ENCODE results near the gene DHRSX. TPM values are rescaled to one million over a fixed set of nuclear protein-coding genes. Genes with fewer than 3 reads are reported as not detected.
"Not testable (repeated sequence)": the region's sequence is repeated elsewhere in the genome, so short reads cannot be mapped to it uniquely, and the experiment has no call there.

DHRSX gene
- total RNA-seq, 1 donor from 2014 or later, result 29.9 TPM

DNA sequence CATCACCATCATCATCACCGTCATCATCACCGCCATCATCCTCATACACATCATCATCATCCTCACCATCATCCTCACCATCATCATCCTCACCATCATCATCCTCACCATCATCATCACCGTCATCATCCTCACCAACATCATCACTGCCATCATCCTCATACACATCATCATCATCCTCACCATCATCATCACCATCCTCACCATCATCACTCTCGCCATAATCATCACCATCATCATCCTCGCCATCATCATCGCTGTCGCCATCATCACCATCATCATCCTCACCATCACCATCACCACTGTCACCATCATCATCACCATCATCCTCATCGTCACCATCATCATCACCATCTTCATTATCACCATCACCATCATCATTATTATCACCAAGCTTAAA is 19.8 kb upstream of the DHRSX start:
- no peak for DNase-seq (ENCODE audit: low read depth)

DNA sequence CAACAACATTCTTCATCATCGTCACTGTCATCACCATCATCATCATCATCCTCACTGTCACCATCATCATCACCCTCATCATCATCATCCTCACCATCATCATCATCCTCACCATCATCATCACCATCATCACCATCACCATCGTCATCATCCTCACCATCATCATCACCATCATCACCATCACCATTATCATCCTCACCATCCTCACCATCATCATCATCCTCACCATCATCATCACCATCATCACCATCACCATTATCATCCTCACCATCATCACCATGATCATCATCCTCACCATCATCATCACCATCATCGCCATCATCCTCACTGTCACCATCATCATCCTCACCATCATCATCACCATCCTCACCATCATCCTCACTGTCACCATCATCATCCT is 18.9 kb upstream of the DHRSX start:
- not testable (repeated sequence) for DNase-seq (ENCODE audit: low read depth)

DNA sequence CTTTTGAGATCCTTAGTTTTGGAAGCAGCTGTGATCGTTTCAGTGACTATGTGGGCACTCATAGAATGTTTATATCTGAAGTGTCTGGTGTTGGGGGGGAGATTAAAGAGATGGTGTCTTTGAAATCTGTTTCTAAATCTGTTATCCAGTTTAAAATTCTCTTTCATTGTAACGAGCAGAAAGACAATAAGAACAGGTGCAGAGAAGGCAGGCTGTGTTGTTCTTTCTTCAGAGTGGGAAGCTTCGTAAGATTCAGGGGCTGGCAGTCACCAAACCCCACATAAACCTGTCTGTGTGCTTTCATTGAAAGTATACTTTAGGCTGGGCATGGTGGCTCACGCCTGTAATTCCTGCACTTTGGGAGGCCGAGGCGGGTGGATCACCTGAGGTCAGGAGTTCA is 16.3 kb upstream of the DHRSX start:
- no peak for DNase-seq (ENCODE audit: low read depth)

DNA sequence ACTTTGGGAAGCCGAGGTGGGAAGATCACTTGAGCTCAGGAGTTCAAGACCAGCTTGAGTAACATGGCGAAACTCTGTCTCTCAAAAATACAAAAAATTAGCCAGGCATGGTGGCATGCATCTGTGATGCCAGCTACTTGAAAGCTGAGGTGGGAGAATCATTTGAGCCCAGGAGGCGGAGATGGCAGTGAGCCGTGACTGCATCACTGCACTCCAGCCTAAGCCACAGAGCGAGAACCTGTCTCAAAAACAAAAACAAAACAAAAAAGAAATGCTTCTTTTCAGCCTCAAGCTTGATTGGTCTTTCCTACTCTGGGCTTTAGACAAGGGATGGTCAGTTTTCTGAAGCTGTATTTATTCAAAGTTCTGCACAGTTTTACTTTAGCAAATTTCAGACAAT is 15.8 kb upstream of the DHRSX start:
- DNase-seq (ENCODE audit: low read depth), result peak; percentile 38

DNA sequence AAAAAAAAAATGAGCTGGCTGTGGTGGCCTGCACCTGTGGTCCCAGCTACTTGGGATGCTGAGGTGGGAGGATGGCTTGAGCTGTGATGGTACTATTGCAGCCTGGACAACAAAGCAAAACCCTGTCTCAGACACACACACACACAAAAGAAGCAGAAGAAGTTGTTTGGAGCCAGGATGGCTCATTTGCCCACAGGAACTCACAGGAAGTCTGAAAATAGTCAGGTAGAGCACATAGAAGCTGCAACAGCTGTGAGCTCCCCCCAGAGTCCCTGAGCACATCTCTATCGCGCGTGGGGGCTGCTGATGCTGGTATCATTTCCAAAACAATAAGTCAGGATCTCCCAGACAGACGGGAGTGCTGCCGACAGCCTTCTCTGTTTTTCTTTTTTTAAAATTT is 13.4 kb upstream of the DHRSX start:
- no peak for DNase-seq (ENCODE audit: low read depth)

DNA sequence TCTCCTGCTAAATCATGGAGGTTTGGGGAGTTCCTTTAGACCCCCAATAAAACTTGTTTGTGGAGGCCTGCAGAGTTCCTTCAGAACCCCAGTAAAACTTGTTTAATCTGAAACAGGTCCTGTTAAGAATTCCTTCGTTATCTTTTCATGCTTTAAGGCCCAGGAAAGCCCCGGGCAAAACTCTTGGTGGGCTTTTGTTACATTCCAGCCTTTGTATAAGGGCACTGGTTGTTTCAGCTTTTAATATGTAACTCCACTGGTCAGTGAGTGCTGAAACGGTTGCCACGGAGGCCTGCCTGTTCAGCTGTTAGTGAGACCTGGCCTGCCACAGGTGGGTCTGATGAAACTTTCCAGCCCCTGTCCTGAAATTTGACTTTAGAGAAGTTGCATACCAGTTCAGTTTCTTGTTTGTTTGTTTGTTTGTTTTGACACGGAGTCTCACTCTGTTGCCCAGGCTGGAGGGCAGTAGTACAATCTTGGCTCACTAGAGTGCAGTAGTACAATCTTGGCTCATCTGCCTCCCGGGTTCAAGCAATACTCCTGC is 12.4 kb upstream of the DHRSX start:
- DNase-seq (ENCODE audit: low read depth), result peak; percentile 9

DNA sequence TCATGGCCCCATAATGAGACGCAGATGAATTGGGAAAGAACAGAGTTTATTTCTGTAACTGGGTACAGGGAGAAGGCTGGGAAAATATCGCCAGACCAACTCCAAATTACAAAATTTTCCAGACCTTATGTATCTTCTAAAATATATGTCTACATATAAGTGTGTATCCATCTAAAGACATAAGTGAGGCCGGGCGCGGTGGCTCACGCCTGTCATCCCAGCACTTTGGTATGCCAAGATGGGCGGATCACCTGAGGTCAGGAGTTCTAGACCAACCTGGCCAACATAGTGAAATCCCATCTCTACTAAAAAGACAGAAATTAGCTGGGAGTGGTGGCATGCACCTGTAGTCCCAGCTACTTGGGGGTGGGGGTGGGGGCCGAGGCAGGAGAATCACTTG is 11.7 kb upstream of the DHRSX start:
- DNase-seq (ENCODE audit: low read depth), result no peak

DNA sequence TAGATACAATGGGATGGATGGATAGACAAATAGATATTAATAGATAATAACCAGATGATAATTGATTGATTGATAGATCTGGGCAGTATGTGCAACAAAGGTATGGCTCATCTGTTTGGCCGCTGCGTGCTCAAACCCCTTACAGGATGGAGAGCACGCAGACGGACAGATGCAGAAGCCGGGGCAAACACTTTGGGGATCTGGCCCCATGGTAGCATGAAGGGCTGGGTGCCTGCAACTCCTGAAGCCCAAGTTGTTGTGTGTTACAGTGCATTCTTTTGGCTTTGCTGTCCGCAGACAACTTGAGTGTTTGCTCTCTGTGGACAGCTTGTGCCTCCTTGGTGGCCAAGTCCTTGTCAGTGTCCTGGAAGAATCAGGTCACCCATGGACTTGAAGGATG is 10.6 kb upstream of the DHRSX start:
- no peak for DNase-seq (ENCODE audit: low read depth)

DNA sequence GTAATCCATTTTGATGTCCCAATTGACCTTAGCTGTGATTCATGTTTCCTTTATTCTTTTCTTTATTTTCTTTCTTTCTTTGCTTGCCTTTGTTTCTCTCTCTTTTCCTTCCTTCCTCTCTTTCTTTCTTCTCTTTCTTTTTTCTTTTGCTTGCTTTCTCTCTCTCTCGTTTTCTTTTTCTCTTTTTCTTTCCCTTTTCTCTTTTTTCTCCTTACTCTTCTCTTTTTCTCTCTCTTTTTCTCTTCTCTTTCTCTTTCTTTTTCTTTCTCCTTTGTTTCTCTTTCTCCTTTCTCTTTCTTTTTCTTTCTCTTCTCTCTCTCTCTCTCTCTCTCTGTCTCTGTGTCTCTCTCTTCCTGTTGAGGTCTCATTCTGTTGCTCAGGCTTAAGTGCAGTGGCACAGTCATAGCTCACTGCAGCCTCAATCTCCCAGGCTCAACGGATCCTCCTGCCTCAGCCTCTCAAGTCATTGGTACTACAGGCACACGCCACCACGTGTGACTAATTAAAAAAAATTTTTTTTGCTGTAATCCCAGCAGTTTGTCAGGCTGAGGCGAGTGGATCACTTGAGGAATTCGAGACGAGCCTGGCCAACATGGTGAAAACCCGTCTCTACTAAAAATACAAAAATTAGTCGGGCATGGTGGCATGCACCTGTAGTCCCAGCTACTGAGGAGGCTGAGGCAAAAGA is 8.0 kb upstream of the DHRSX start:
- no peak for DNase-seq (ENCODE audit: low read depth)

DNA sequence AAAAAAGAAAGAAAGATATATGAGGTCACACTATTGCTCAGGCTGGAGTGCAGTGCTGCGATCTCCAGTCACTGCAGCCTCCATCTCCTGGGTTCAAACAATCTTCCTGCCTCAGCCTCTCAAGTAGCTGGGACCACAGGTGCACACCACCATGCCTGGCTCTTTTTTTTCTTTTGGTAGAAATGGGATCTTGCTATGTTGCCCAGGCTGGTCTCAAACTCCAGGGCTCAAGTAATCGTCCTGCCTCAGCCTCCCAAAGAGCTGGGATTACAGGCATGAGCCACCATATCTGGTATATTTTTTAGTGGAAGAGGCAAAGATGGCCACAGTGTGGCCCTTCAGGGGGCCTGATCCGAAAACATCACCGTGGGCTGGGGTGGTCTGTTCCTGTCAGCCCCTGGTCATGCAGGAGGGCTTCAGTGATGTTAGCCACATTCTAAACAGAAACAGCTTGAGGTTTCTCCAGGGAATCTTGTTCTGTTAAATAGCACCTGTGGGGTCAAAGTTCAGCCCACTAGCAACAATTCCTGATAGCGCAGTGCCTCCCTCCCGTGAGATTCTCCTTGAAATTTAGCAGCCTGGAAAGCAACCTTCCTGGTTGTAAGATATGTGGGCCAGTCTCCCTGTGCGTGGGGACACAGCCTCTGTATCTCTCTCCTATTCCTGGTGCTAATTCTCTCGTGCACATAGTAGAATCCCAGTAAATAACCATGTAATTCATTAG is 7.3 kb upstream of the DHRSX start:
- no peak for DNase-seq (ENCODE audit: low read depth)

DNA sequence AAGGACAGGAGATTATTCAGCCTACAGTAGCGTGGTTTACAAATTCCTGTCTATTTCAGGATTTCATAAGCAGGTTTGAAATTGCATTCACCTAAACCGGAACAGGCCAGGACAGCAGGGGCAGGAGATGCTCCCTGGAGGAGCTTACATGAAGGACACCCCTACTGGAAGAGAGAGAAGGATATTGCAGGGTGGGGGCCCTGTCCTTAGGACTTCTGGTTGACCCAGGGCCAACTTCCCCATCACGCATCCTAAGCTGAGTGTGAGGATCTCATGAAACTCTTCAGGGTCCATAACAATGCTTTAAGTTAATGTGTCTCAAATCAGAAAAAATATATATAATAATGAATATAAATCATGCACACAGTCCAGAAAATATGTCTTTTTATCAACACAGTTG is 6.4 kb upstream of the DHRSX start:
- no peak for DNase-seq (ENCODE audit: low read depth)

DNA sequence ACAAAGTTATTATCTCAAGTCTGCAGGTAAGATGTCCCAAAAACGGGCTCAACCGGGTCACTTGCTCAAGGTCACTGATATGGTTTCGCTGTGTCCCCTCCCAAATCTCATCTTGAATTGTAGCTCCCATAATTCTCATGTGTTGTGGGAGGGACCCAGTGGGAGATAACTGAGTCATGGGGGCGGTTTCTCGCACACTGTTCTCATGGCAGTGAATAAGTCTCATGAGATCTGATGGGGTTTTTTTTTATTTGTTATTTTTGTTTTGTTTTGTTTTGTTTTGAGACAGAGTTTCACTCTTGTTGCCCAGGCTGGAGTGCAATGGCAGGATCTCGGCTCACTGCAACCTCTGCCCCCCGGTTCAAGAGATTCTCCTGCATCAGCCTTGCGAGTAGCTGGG is 4.6 kb upstream of the DHRSX start:
- not testable (repeated sequence) for DNase-seq (ENCODE audit: low read depth)

DNA sequence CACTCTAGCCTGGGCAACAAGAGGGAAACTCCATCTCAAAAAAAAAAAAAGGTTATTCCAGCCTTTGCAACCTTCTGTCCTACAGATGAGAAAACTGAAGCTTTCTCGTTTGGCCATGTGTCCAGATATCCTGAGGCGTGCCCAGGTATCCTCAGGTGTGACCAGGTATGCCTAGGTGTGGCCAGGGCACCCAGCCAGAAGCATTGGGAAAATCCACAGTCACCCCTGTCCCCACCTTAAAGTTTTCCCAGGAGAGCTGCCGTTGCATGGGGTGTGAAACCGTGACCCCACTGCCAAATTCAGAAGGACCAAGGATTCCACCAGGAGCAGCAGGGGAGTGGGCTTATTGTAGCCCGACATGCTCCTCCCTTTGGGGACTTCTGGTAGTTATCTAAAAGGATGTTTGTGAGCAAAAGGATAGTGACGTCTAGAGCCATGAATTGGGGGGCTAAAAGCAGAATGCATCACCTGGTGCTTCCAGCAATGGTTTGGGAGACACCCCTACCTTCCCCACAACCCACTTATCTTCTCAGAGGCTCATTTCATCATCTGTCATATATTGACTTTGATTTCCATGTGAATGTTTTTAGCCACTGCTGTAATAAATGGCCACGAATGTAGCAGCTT is 4.0 kb upstream of the DHRSX start:
- DNase-seq (ENCODE audit: low read depth), result no peak

DNA sequence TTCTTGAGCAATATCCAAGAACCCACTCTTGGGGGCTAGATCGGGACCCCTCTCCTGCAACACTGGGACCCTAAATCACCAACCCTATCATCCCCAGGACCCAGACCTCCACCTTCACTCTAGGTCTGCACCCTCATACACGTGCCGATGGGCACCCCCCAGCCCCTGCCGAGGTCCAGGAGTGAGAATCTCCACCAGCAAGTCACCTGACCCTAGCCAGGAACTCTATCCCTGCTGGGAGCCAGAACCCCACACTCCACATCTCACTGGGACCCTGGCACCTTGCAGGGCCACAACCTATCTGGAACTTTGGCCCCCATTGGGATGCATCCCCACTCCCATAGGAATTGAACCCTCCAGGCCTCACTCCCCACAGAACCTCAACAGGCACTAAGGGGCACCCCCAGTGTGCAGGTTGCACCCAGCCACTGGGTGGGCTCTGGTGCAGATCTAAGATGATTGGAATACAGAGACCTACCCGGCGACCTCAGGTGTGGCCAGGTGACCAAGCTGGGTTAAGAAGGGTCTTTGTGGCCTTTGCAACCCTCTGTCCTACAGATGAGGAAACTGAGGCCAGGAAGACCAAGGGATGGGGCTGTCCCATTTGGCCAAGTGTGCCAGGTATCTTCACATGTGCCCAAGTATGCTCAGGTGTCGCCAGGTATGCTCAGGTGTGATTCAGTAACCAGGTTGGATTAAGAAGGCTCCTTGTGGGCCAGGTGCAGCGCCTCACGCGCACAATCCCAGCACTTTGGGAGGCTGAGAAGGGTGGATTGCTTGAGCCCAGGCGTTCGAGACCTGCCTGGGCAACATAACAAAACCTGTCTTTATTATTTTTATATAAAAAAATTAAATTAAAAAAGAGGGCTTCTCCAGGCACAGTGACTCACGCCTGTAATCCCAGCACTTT is 3.1 kb upstream of the DHRSX start:
- DNase-seq (ENCODE audit: low read depth), result no peak

DNA sequence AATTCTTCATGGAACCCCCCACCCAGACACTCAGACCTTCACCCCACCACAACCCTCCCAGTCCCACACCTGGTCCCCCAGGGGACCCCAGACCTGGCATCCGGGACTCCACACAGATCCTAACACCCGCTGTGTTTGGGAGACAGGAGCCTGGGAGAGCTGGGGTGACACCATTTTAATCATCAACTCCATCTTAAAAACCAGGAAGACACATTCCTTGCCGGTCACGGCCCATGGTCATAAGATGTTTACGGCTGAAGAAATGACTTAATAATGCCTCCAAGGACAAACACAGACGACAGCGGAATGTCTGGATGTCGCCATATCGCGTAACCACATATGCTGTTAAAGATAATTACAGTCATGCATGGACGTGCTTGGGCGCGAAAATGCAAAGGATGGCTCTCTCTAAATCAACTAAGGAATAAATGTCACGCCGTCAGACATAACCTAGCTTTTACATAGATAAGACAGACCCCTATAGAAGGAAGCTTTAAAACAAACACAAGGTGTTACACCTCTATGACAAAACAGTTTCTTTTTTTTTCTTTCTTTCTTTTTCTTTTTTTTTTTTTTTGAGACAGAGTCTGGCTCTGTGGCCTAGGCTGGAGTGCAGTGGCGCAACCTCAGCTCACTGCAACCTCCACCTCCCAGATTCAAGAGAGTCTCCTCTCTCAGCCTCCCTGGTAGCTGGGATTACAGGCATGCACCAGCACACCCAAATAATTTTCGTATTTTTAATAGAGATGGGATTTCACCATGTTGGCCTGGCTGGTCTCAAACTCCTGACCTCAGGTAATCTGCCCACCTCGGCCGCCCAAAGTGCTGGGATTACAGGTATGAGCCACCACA is 2.1 kb upstream of the DHRSX start:
- peak; percentile 76 for DNase-seq (ENCODE audit: low read depth)

DNA sequence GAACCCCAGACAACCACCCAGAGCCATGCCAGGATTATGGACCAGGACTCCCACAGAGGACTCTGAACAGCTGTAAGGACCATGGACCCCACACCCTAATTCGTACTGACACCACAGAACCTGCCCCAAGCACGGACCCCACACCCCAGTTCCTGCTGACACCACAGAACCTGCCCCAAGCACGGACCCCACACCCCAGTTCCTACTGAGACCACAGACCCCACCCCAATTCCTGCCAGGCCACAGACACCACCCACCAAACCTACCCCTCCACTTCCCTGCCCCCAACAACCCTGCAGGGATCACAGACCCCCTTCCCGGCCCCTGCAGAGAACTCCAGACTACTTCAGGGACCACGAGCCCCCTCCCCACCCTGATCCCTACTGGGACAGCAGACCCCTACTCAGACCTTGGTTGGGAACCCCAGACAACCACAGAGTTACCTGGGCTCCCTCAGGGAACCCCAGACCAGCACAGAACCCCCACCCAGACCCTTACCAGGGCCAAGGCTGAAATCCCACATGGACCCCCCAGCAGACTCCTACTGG is 1.4 kb upstream of the DHRSX start:
- DNase-seq (ENCODE audit: low read depth), result no peak

DNA sequence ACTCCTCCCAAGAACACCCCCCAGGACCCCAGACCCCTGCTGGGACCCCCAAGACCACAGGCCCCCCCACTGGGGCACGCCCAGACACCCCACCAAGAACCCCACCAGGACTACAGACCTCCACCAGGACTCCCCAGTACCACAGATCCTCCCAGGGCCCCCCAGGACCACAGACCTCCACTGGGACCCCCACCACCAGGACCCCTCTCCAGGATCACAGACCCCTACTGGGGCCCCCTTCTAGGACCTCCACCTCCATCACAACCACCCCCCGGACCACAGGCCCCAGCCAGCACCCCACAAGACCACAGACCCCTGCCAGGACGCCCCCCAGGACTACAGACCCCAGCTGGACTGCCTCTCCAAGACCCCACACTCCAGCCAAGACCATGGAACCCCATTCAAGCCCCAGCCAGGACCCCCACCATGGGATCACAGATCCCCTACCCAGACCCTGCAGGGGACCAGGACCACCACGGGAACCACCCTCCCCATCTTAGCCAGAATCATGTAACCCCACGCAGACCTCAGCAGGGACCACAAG is 855 bp upstream of the DHRSX start:
- no peak for DNase-seq (ENCODE audit: low read depth)

DNA sequence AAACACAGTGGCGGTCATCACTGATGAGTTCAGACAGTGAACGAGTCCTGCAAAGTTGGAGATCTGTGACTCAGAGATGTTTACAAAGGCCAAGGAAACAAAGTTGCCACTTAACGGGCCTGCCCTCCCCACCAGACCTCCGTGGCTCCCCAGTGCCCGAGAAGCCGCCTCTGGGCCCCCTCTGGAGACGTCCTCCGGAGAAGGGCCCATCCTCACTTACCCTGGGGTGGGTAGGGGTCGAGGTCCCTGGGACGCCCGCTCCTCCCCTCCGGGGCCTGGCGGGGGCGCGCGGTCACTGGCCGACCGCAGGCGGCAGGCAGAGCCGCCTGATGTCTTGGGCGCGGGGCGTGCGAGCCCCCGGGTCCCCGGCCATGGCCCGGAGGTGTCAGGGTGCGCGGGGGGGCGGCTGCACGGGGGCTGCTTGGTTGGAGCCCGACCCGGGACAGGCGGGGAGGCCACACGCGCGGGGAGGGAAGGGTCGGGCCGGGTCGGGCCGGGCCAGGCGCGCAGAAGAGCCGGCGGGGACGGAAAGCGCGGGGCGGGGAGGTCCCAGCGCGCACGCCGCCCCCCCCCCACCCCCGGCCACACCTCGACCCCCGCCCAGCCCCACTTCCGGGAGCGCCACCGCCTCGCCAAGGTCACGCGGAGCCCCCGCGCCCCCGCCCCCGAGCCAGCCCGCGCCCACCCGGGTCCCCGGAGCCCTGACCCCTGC is 529 bp downstream of the DHRSX start:
- DNase-seq (ENCODE audit: low read depth), result peak; percentile 67

DNA sequence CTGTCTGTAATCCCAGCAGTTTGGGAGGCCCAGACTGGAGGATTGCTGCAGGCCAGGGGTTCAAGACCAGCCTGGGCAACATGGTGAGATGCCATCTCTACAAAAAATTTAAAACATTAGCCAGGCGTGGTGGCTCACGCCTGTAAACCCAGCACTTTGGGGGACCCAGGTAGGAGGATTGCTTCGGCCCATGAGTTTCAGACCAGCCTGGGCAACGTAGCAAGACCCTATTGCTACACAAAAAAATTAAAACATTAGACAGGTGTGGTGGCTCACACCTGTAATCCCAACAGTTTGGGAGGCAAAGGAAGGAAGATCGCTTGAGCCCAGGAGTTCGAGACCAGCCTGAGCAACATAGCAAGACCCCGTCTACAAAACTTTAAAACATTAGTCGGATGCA is 1.3 kb downstream of the DHRSX start:
- DNase-seq (ENCODE audit: low read depth), result no peak
